H9 (cell line): ENCODE measurements around the gene SCT. TPM values are rescaled to one million over a fixed set of nuclear protein-coding genes. Genes with fewer than 3 reads are reported as not detected.

ENCODE experiments used
- DNase-seq: peaks from one replicate; pipeline ENCODE4 v3.0.0-alpha.2; 2017
- H2AFZ ChIP-seq: one replicate; pipeline ENCODE4 v1.6.1; 2013; ENCODE audit warnings: mild to moderate bottlenecking, low read length, control low read depth, moderate library complexity
- H2AK5ac ChIP-seq: 2 replicates; pipeline ENCODE4 v1.6.1; 2013; ENCODE audit warnings: low read length, control low read depth, mixed read lengths; ENCODE audit not compliant: insufficient read length
- H2BK120ac ChIP-seq: one replicate; pipeline ENCODE4 v1.6.1; 2013; ENCODE audit warnings: low read depth, mild to moderate bottlenecking, low read length, control low read depth, inconsistent platforms; ENCODE audit not compliant: poor library complexity, severe bottlenecking
- H2BK12ac ChIP-seq: 2 replicates; pipeline ENCODE4 v1.6.1; 2013; ENCODE audit warnings: low read length, control low read depth, mixed read lengths, low read depth; ENCODE audit not compliant: insufficient read length
- H2BK15ac ChIP-seq: 2 replicates; pipeline ENCODE4 v1.6.1; 2013; ENCODE audit warnings: low read depth, low read length, control low read depth
- H2BK20ac ChIP-seq: one replicate; pipeline ENCODE4 v1.6.1; 2013; ENCODE audit warnings: low read depth, mild to moderate bottlenecking, low read length, control low read depth, inconsistent platforms; ENCODE audit not compliant: poor library complexity, severe bottlenecking
- H2BK5ac ChIP-seq: 2 replicates; pipeline ENCODE4 v1.6.1; 2013; ENCODE audit warnings: low read length, control low read depth, mixed read lengths; ENCODE audit not compliant: insufficient read length
- H3K14ac ChIP-seq: 2 replicates; pipeline ENCODE4 v1.6.1; 2013; ENCODE audit warnings: low read length, control low read depth; ENCODE audit not compliant: insufficient read depth
- H3K18ac ChIP-seq: 2 replicates; pipeline ENCODE4 v1.6.1; 2013; ENCODE audit warnings: low read depth, mild to moderate bottlenecking, mixed read lengths, low read length, control low read depth; ENCODE audit not compliant: insufficient read length
- H3K23ac ChIP-seq: 2 replicates; pipeline ENCODE4 v1.6.1; 2013; ENCODE audit warnings: low read length, control low read depth, mixed read lengths, low read depth; ENCODE audit not compliant: insufficient read length
- H3K23me2 ChIP-seq: 2 replicates; pipeline ENCODE4 v1.6.1; 2013; ENCODE audit warnings: low read depth, mild to moderate bottlenecking, mixed read lengths, low read length, control low read depth; ENCODE audit not compliant: insufficient read length, poor library complexity, severe bottlenecking
- H3K27ac ChIP-seq: 2 replicates; pipeline ENCODE4 v1.5.1; 2013; ENCODE audit warnings: low read length, control low read depth, mixed read lengths, low read depth; ENCODE audit not compliant: insufficient read length
- H3K27me3 ChIP-seq: 2 replicates; pipeline ENCODE4 v1.6.1; 2013; ENCODE audit warnings: low read length, control low read depth, inconsistent platforms; ENCODE audit not compliant: insufficient read depth
- H3K4ac ChIP-seq: 2 replicates; pipeline ENCODE4 v1.6.1; 2013; ENCODE audit warnings: low read depth, mild to moderate bottlenecking, control low read depth, inconsistent platforms, low read length, moderate library complexity
- H3K4me1 ChIP-seq: 2 replicates; pipeline ENCODE4 v1.6.1; 2013; ENCODE audit warnings: low read length, control low read depth, inconsistent platforms; ENCODE audit not compliant: insufficient read depth
- H3K4me2 ChIP-seq: 2 replicates; pipeline ENCODE4 v1.6.1; 2013; ENCODE audit warnings: low read length, control low read depth, mixed read lengths; ENCODE audit not compliant: insufficient read length, insufficient read depth
- H3K56ac ChIP-seq: 2 replicates; pipeline ENCODE4 v1.6.1; 2013; ENCODE audit warnings: low read depth, mild to moderate bottlenecking, mixed read lengths, low read length, control low read depth; ENCODE audit not compliant: insufficient read length
- H3K79me1 ChIP-seq: 2 replicates; pipeline ENCODE4 v1.6.1; 2013; ENCODE audit warnings: low read depth, mild to moderate bottlenecking, moderate library complexity, low read length, control low read depth, inconsistent platforms; ENCODE audit not compliant: insufficient read depth, poor library complexity, severe bottlenecking
- H3K79me2 ChIP-seq: 2 replicates; pipeline ENCODE4 v1.6.1; 2013; ENCODE audit warnings: low read length, control low read depth, inconsistent platforms; ENCODE audit not compliant: insufficient read depth
- H3K9ac ChIP-seq: 2 replicates; pipeline ENCODE4 v1.6.1; 2013; ENCODE audit warnings: low read length, control low read depth, mixed read lengths; ENCODE audit not compliant: insufficient read length; ENCODE audit errors: extremely low read depth
- H3K9me3 ChIP-seq: one replicate; pipeline ENCODE4 v1.6.1; 2013; ENCODE audit warnings: low read depth, low read length, inconsistent platforms; ENCODE audit not compliant: control insufficient read depth
- H3T11ph ChIP-seq: one replicate; pipeline ENCODE4 v1.6.1; 2013; ENCODE audit warnings: mild to moderate bottlenecking, low read length, control low read depth, inconsistent platforms
- H4K20me1 ChIP-seq: one replicate; pipeline ENCODE4 v1.6.1; 2013; ENCODE audit not compliant: control insufficient read depth, insufficient read length, insufficient read depth
- H4K5ac ChIP-seq: 2 replicates; pipeline ENCODE4 v1.6.1; 2013; ENCODE audit warnings: low read depth, mild to moderate bottlenecking, mixed read lengths, low read length, control low read depth; ENCODE audit not compliant: insufficient read length
- H4K8ac ChIP-seq: replicated peaks from 2 replicates; pipeline ENCODE4 v1.6.1; 2013; ENCODE audit warnings: low read length, control low read depth, mixed read lengths, low read depth; ENCODE audit not compliant: insufficient read length
- H4K91ac ChIP-seq: 2 replicates; pipeline ENCODE4 v1.6.1; 2013; ENCODE audit warnings: low read depth, mild to moderate bottlenecking, moderate library complexity, mixed read lengths, low read length, control low read depth; ENCODE audit not compliant: insufficient read length
- H3K27ac Mint-ChIP-seq, 3 experiments: 2 replicates in 2 of 3; 3 replicates in 1 of 3; pipeline ENCODE4 v1.8.0; 2020 to 2021; ENCODE audit warnings: mixed read lengths in 3 of 3, mild to moderate bottlenecking in 1 of 3, moderate library complexity in 1 of 3
- H3K27me3 Mint-ChIP-seq: 2 replicates; pipeline ENCODE4 v1.8.0; 2021; ENCODE audit warnings: low read depth, mild to moderate bottlenecking, moderate library complexity, mixed read lengths
- H3K36me3 Mint-ChIP-seq, 3 experiments: 2 replicates in 2 of 3; 3 replicates in 1 of 3; pipeline ENCODE4 v1.8.0; 2020 to 2021; ENCODE audit warnings: low read depth in 3 of 3, mixed read lengths in 3 of 3; ENCODE audit not compliant: insufficient read depth in 1 of 3
- H3K4me1 Mint-ChIP-seq, 2 experiments: 2 replicates each; pipeline ENCODE4 v1.8.0; 2020; ENCODE audit warnings: mixed read lengths in 2 of 2
- H3K4me3 Mint-ChIP-seq, 2 experiments: 2 replicates in 1 of 2; 3 replicates in 1 of 2; pipeline ENCODE4 v1.8.0; 2020 to 2021; ENCODE audit warnings: mild to moderate bottlenecking in 2 of 2, mixed read lengths in 2 of 2, moderate library complexity in 1 of 2
- H3K9me3 Mint-ChIP-seq, 2 experiments: 2 replicates in 1 of 2; 3 replicates in 1 of 2; pipeline ENCODE4 v1.8.0; 2020; ENCODE audit warnings: mild to moderate bottlenecking in 2 of 2, mixed read lengths in 2 of 2, moderate library complexity in 1 of 2
- CTCF ChIP-seq: fragments of 200-600 bp; sonication (generic); conservative IDR thresholded peaks from 3 replicates; pipeline ENCODE4 v1.8.0; 2021; ENCODE audit warnings: antibody characterized with exemption, mild to moderate bottlenecking
- WGBS: extraction: QIAGEN DNeasy Blood & Tissue Kit; methylation state at CpG from one replicate; pipeline ENCODE4 v1.1.7; 2013; ENCODE audit warnings: missing lambda C conversion rate, low lambda C conversion rate, mixed read lengths; ENCODE audit not compliant: insufficient read length; ENCODE audit errors: extremely low coverage; 5-methylcytosine and 5-hydroxymethylcytosine counted together
- total RNA-seq: library from RNA; stranded (reverse); gene quantifications from 2 replicates; pipeline ENCODE4 v1.2.1, GENCODE V29; 2021

The SCT gene
- total RNA-seq, 1 experiment from 2014 or later, result 1.8 TPM

- Histone ChIP-seq H3K79me2 (no peaks in the 10 kb centered on the region), H3K79me1 (no peaks in the 10 kb centered on the region), H2BK12ac (no peak overlapping the region), H4K5ac (no peak overlapping the region), H3K23me2 (peaks cover 4% of the 10 kb centered on the region), H3K14ac (no peak overlapping the region), H2AFZ (no peak overlapping the region), H4K20me1 (no peaks in the 10 kb centered on the region), H4K8ac (no peak overlapping the region), H3K4me2 (no peak overlapping the region), H2BK120ac (no peak overlapping the region), H3T11ph (no peak overlapping the region), H2AK5ac (no peak overlapping the region), H3K23ac (no peak overlapping the region), H2BK20ac (no peak overlapping the region), H3K56ac (no peak overlapping the region), H3K9ac (no peak overlapping the region), H4K91ac (no peak overlapping the region), H3K4me1 (no peaks in the 10 kb centered on the region), H3K27ac (no peak overlapping the region), H3K18ac (no peak overlapping the region), H3K27me3 (no peaks in the 10 kb centered on the region), H3K4ac (no peak overlapping the region), H3K9me3 (no peaks in the 10 kb centered on the region), H2BK15ac (no peak overlapping the region), H2BK5ac (no peak overlapping the region)
- no CpG with 5 or more reads among the region's 22 CpGs for WGBS
- Mint-ChIP-seq H3K4me1 (peaks cover 2 to 4% of the 10 kb centered on the region in 2 experiments; a peak in 2 of 4 replicates), H3K36me3 (peaks cover 0 to 3% (median 0%) of the 10 kb centered on the region in 3 experiments; a peak in 2 of 7 replicates), H3K27me3 (peaks cover 4% of the 10 kb centered on the region), H3K9me3 (no peaks in the 10 kb centered on the region), H3K27ac (no peak overlapping the region), H3K4me3 (no peak overlapping the region)
- DNase-seq, result no peak
- TF ChIP-seq CTCF, result no peak
Measured at GRCh38 chr11:619628-620050, 7.3 kb downstream of the SCT start.
